Left lung (tissue), 10 donors: ENCODE measurements around the gene RAPGEF2. TPM values are rescaled to one million over a fixed set of nuclear protein-coding genes. Genes with fewer than 3 reads are reported as not detected.

Source experiments
- ATAC-seq: fragments of 200-7000 bp; cut with Tn5 transposase; one replicate; pipeline ENCODE4 v1.9.1; 2020; ENCODE audit warnings: moderate library complexity
- DNase-seq, 4 donors: peaks; one replicate each; pipeline ENCODE4 v3.0.0-alpha.2; 2013 to 2020
- H3K27ac ChIP-seq, 2 donors: fragments of 200-600 bp; sonication (generic) in 1 of 2; one replicate each; pipeline versions ENCODE4 v1.5.0 to v1.8.0; 2020 to 2021
- H3K27me3 ChIP-seq, 2 donors: fragments of 200-600 bp; sonication (generic) in 1 of 2; one replicate each; pipeline versions ENCODE4 v1.5.0 to v1.8.0; 2020 to 2021
- H3K36me3 ChIP-seq, 2 donors: fragments of 200-600 bp; sonication (generic) in 1 of 2; one replicate each; pipeline versions ENCODE4 v1.5.0 to v1.8.0; 2020 to 2021
- H3K4me1 ChIP-seq, 2 donors: fragments of 200-600 bp; one replicate each; pipeline ENCODE4 v1.8.0; 2021
- H3K4me3 ChIP-seq, 2 donors: fragments of 200-600 bp; sonication (generic) in 1 of 2; one replicate each; pipeline versions ENCODE4 v1.5.0 to v1.8.0; 2020 to 2021; ENCODE audit warnings: mild to moderate bottlenecking in 1 of 2
- H3K9me3 ChIP-seq, 2 donors: fragments of 200-600 bp; sonication (generic) in 1 of 2; one replicate each; pipeline versions ENCODE4 v1.5.0 to v1.8.0; 2020 to 2021
- CTCF ChIP-seq, 2 donors: fragments of 200-600 bp; sonication (generic) in 1 of 2; IDR thresholded peaks; one replicate each; pipeline versions ENCODE4 v1.5.0 to v1.8.0; 2021; ENCODE audit warnings: antibody characterized with exemption in 2 of 2
- intact Hi-C, 2 donors: fragments of 100-400 bp; cut with DNase I; formaldehyde crosslinking; loops; one replicate each; pipeline versions ENCODE4 v1.11.2 to v1.14.2; 2022
- polyA plus RNA-seq, 6 donors: library from polyadenylated mRNA; unstranded; fragments of 120-200 nt; gene quantifications; one replicate each; pipeline ENCODE4 v1.2.1, GENCODE V29; 2013; ENCODE audit not compliant: insufficient read length in 6 of 6
- total RNA-seq, 2 donors: library from RNA; stranded (reverse); fragmentation: NEBNext Ultra II Directional; extraction: Animal tissue kit (Norgen Biotek cat#: 25700); gene quantifications; one replicate each; pipeline ENCODE4 v1.2.1, GENCODE V29; 2021
- donor health status: DM: no; HTN: yes; CAD: no.
- donor health status: DM: no; HTN: no; CAD: no.

Gene RAPGEF2
- total and polyA plus RNA-seq, 8 donors: 39.9 to 52.0 (median 45.4) TPM

- no peak for TF ChIP-seq CTCF (IDR thresholded peaks at IDR 0.05)
- no peaks in the 10 kb centered on the region for H3K27me3 ChIP-seq
- no peaks in the 10 kb centered on the region for H3K9me3 ChIP-seq
- intact Hi-C loops: loop anchor here in 1 of 2 donors (10.0 kb wide), 2 partner anchors 345 to 465 kb away; no protein-coding TSS in a partner anchor
- peaks cover 0 to 26% of the 10 kb centered on the region in 2 donors for H3K4me1 ChIP-seq
- no peak overlapping the region for H3K4me3 ChIP-seq
- ATAC-seq: no peak
- no peak overlapping the region for H3K27ac ChIP-seq
- no peaks in the 10 kb centered on the region for H3K36me3 ChIP-seq
- no peak for DNase-seq
These were observed 96.9 kb downstream of the RAPGEF2 start for GRCh38 chr4:159199826-159200225.

- Histone ChIP-seq H3K27ac (no peak overlapping the region), H3K4me1 (peaks cover 0 to 28% of the 10 kb centered on the region in 2 donors), H3K4me3 (no peak overlapping the region), H3K27me3 (no peaks in the 10 kb centered on the region), H3K36me3 (no peaks in the 10 kb centered on the region), H3K9me3 (no peaks in the 10 kb centered on the region)
- intact Hi-C loops: loop anchor here in 1 of 2 donors (10.0 kb wide), 2 partner anchors 346 to 466 kb away; no protein-coding TSS in a partner anchor
- DNase-seq (no peak), ATAC-seq (no peak)
- no peak for TF ChIP-seq CTCF (IDR thresholded peaks at IDR 0.05)
These were observed 98.3 kb downstream of the RAPGEF2 start for GRCh38 chr4:159201168-159201567.

GRCh38 chr4:159204566-159204965 is 101.7 kb downstream of the RAPGEF2 start:
- Histone ChIP-seq H3K4me3 (no peak overlapping the region), H3K36me3 (no peaks in the 10 kb centered on the region), H3K27ac (no peak overlapping the region), H3K9me3 (no peaks in the 10 kb centered on the region), H3K4me1 (peaks cover 3 to 39% of the 10 kb centered on the region in 2 donors), H3K27me3 (no peaks in the 10 kb centered on the region)
- DNase-seq (no peak), ATAC-seq (no peak)
- no peak for TF ChIP-seq CTCF (IDR thresholded peaks at IDR 0.05)
- intact Hi-C loops: loop anchor here in 1 of 2 donors (10.0 kb wide), 2 partner anchors 350 to 470 kb away; no protein-coding TSS in a partner anchor

GRCh38 chr4:159205466-159205865 is 102.6 kb downstream of the RAPGEF2 start:
- no peak for TF ChIP-seq CTCF (IDR thresholded peaks at IDR 0.05)
- no peak overlapping the region for H3K27ac ChIP-seq
- H3K4me3 ChIP-seq: no peak overlapping the region
- H3K9me3 ChIP-seq: no peaks in the 10 kb centered on the region
- ATAC-seq (no peak), DNase-seq (no peak)
- peaks cover 3 to 37% of the 10 kb centered on the region in 2 donors for H3K4me1 ChIP-seq
- H3K36me3 ChIP-seq: no peaks in the 10 kb centered on the region
- intact Hi-C loops: loop anchor here in 1 of 2 donors (10.0 kb wide), 2 partner anchors 351 to 471 kb away; no protein-coding TSS in a partner anchor
- no peaks in the 10 kb centered on the region for H3K27me3 ChIP-seq

GRCh38 chr4:159206427-159206871 is 103.6 kb downstream of the RAPGEF2 start:
- DNase-seq (no peak), ATAC-seq (no peak)
- Histone ChIP-seq H3K27me3 (no peaks in the 10 kb centered on the region), H3K36me3 (no peaks in the 10 kb centered on the region), H3K27ac (no peak overlapping the region), H3K4me3 (no peak overlapping the region), H3K4me1 (peaks cover 3 to 33% of the 10 kb centered on the region in 2 donors), H3K9me3 (no peaks in the 10 kb centered on the region)
- intact Hi-C loops: loop anchor here in 1 of 2 donors (10.0 kb wide), 2 partner anchors 352 to 472 kb away; no protein-coding TSS in a partner anchor
- no peak for TF ChIP-seq CTCF (IDR thresholded peaks at IDR 0.05)
